ENCODE data around the gene RNFT2.

GRCh38 chr12:116790066-116790465, 52.0 kb downstream of the RNFT2 start:
- TF ChIP-seq CTCF (IDR thresholded peaks at IDR 0.05; ENCODE audit: low read depth, low read length, poor library complexity, severe bottlenecking) (no peak), EZH2phosphoT487 (IDR thresholded peaks at IDR 0.05; ENCODE audit: borderline replicate concordance, low read length) (no peak)

Data from DOHH2 (cell line).